ENCODE measurements around the gene GPR25. TPM values are rescaled to one million over a fixed set of nuclear protein-coding genes. Genes with fewer than 3 reads are reported as not detected.

Gene GPR25
- total RNA-seq, 1 donor from 2014 or later: not detected

- H3K36me3 Mint-ChIP-seq: peaks cover 23% of the 10 kb centered on the region
These were observed 9.9 kb upstream of the GPR25 start for GRCh38 chr1:200862713-200863415.

GRCh38 chr1:200866116-200866515, 6.7 kb upstream of the GPR25 start:
- H3K27me3 ChIP-seq: no peaks in the 10 kb centered on the region
- no peak overlapping the region for H3K4me2 ChIP-seq
- Mint-ChIP-seq H3K36me3 (peaks cover 21% of the 10 kb centered on the region), H3K4me3 (no peak overlapping the region), H3K27ac (no peak overlapping the region), H3K9me3 (no peaks in the 10 kb centered on the region), H3K27me3 (ENCODE audit: insufficient read depth, low read depth) (peaks cover 2% of the 10 kb centered on the region), H3K4me1 (peaks cover 8% of the 10 kb centered on the region)
- no peak overlapping the region for H3K9ac ChIP-seq
- no peak overlapping the region for H3K4me3 ChIP-seq
- TF ChIP-seq CTCF (IDR thresholded peaks at IDR 0.05) (no peak), EZH2phosphoT487 (IDR thresholded peaks at IDR 0.05) (no peak), EZH2 (IDR thresholded peaks at IDR 0.05) (no peak)
- H2AFZ ChIP-seq (replicated peaks): no peak overlapping the region
- no peaks in the 10 kb centered on the region for H3K79me2 ChIP-seq (ENCODE audit: low read depth)
- no peaks in the 10 kb centered on the region for H4K20me1 ChIP-seq (ENCODE audit: low read depth)
- H3K27ac ChIP-seq: no peak overlapping the region
- H3K36me3 ChIP-seq: no peaks in the 10 kb centered on the region
- H3K4me1 ChIP-seq: peaks cover 15% of the 10 kb centered on the region
- no peak for DNase-seq (ENCODE audit: low spot score)
- H3K9me3 ChIP-seq (ENCODE audit: low read depth): no peaks in the 10 kb centered on the region
- peaks cover 10% of the 10 kb centered on the region for H3F3A ChIP-seq (ENCODE audit: low read depth)

More at GRCh38 chr1:200862713-200863415, 9.9 kb upstream of the GPR25 start:
- TF ChIP-seq CTCF (IDR thresholded peaks at IDR 0.05) (no peak), EZH2phosphoT487 (IDR thresholded peaks at IDR 0.05) (no peak), EZH2 (IDR thresholded peaks at IDR 0.05) (no peak)
- Histone ChIP-seq H3K4me2 (no peak overlapping the region), H2AFZ (replicated peaks) (no peak overlapping the region), H3K27me3 (no peaks in the 10 kb centered on the region), H3K27ac (no peak overlapping the region), H3K4me1 (peaks cover 14% of the 10 kb centered on the region), H4K20me1 (ENCODE audit: low read depth) (no peaks in the 10 kb centered on the region), H3F3A (ENCODE audit: low read depth) (peaks cover 14% of the 10 kb centered on the region), H3K9me3 (ENCODE audit: low read depth) (no peaks in the 10 kb centered on the region), H3K36me3 (peaks cover 2% of the 10 kb centered on the region), H3K9ac (no peak overlapping the region), H3K4me3 (no peak overlapping the region), H3K79me2 (ENCODE audit: low read depth) (no peaks in the 10 kb centered on the region)
- H3K9me3 Mint-ChIP-seq: no peaks in the 10 kb centered on the region
- H3K4me3 Mint-ChIP-seq: no peak overlapping the region
- no peaks in the 10 kb centered on the region for H3K27me3 Mint-ChIP-seq (ENCODE audit: insufficient read depth, low read depth)
- no peak overlapping the region for H3K27ac Mint-ChIP-seq
- DNase-seq (ENCODE audit: low spot score): no peak
- peaks cover 6% of the 10 kb centered on the region for H3K4me1 Mint-ChIP-seq

GRCh38 chr1:200866521-200866920, 6.3 kb upstream of the GPR25 start:
- H4K20me1 ChIP-seq (ENCODE audit: low read depth): no peaks in the 10 kb centered on the region
- H3K4me1 ChIP-seq: peaks cover 17% of the 10 kb centered on the region
- no peaks in the 10 kb centered on the region for H3K79me2 ChIP-seq (ENCODE audit: low read depth)
- no peaks in the 10 kb centered on the region for H3K27me3 ChIP-seq
- no peak overlapping the region for H3K27ac ChIP-seq
- peaks cover 10% of the 10 kb centered on the region for H3F3A ChIP-seq (ENCODE audit: low read depth)
- TF ChIP-seq CTCF (IDR thresholded peaks at IDR 0.05) (no peak), EZH2phosphoT487 (IDR thresholded peaks at IDR 0.05) (no peak), EZH2 (IDR thresholded peaks at IDR 0.05) (no peak)
- H3K4me3 ChIP-seq: no peak overlapping the region
- no peaks in the 10 kb centered on the region for H3K9me3 Mint-ChIP-seq
- no peak overlapping the region for H3K9ac ChIP-seq
- H2AFZ ChIP-seq (replicated peaks): no peak overlapping the region
- H3K36me3 Mint-ChIP-seq: peaks cover 21% of the 10 kb centered on the region
- H3K4me2 ChIP-seq: no peak overlapping the region
- peaks cover 2% of the 10 kb centered on the region for H3K27me3 Mint-ChIP-seq (ENCODE audit: insufficient read depth, low read depth)
- H3K9me3 ChIP-seq (ENCODE audit: low read depth): no peaks in the 10 kb centered on the region
- DNase-seq (ENCODE audit: low spot score): no peak
- H3K4me3 Mint-ChIP-seq: no peak overlapping the region
- no peak overlapping the region for H3K27ac Mint-ChIP-seq
- H3K4me1 Mint-ChIP-seq: peaks cover 8% of the 10 kb centered on the region
- H3K36me3 ChIP-seq: no peaks in the 10 kb centered on the region

Measured in neural progenitor cell (in vitro differentiated cells).